ENCODE results near the gene ATP6V0B.

ATP6V0B gene

DNA sequence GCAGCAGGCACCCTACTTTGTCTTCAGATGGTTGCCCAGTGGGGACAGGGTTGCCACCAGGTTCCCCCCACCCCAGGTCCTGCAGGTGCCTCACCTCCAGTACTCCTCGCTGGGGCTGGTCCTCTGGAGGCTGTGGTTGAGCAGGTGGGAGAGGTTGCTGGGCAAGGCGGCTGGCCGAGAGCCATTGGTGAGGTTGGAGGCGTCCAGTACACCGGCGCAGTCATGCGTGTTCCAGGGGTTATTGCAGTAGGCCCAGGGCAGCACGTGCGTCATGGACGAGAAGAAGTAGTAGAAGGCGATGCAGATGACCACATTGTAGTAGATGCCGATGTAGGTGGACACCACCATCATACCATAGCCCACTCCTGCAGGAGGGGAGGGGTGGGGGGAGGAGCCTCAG is 33.5 kb downstream of the ATP6V0B start:
- DNase-seq = no peak

DNA sequence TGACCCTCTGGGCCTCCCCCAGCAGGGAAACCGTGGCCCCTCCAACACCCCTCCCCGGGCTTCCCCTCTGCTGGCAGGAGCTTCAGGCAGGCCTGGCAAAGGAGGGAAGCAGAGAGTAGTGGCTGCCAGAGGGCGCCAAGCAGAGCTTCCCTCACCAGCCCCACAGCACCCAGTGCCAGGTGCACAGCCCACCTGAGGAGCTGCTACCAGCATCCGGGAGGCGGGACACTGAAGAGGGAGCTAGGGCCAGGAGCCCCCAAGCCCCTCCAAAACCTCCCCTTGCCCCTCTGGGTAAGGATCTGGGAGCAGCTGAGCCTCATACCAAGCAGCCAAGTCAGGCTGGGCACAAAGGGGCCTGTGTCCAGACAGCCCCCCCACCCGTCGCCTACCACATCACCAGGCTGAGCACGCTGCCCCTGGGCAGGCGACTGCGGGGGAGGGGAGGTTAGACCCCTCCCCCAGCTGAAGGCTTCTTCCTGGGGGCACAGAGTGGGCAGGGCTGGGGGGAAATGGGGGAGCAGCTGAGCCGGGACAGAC is 36.2 kb downstream of the ATP6V0B start:
- no peak for DNase-seq

DNA sequence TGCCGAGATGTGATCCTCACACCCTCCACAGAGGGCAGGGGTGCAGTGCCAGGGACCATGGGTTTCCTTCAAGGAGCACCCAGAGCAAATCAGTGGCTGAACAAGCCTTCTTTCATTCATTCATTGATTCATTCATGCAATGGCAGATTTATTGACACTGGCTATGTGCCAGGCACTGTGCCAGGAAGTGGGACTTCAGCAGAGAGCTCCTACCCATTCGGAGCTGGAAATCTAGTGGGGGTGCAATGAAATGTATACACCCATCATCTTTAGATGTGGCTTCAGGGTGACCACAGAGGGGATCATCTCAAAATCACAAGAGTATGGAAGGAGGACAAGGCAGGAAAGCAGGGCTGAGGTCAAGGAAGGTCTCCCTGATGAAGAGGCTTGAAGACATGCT is 37.6 kb downstream of the ATP6V0B start:
- DNase-seq = no peak

DNA sequence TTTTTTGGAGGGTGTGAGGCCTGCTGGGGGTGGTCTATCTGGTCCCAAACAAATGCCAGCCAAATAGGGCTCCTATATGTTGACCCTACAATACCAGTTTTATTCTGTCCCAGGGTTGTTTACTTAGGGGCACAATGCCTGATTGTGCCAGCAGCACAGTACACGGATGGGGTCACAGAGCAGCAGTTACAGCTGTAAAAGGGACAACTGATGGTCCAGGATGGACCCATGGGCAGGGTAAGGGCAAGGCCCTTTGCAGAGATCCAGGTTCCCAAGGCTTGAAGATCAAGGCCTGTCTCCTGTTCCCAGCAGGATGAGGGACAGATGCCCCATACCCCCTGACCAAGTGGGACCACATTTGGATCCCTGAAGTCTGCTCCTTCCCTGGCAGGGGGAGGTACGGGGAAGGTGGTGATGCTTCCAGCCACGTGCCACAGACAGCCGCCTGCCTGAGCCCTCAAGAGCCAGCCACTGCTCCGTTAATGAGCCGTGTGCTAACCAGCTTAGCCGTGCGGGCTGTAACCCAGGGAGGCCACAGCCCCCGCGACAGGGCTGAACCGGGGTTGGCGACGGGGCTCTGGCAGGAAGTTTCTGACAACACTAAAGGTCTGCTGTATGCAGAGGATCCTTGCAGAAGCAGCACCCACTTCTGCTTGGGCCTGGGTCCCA is 38.3 kb downstream of the ATP6V0B start:
- DNase-seq = no peak

DNA sequence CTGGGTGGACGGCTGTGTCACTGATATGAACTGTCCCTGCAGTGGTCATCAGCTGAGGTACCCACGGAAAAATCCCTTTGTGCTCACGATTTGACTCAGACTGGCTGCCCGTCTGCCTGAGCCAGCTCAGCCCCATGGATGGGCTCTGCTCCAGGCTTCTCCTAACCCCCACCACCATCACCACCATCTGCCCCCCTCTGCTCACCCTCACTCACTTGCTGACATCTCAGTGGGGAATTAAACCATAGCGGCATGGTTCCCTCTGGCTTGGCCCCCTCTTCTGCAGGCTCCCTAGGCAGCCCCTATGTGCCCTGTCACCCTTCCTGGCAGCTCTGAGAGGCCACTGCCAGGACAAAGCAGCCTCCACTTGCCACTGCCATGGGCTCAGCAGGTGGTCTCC is 39.2 kb downstream of the ATP6V0B start:
- no peak for DNase-seq

- DNase-seq = no peak
Measured at GRCh38 chr1:44014365-44015104, 39.8 kb downstream of the ATP6V0B start.

- no peak for DNase-seq
Measured at GRCh38 chr1:44015206-44015605, 40.4 kb downstream of the ATP6V0B start.

GRCh38 chr1:44016041-44016889 is 41.5 kb downstream of the ATP6V0B start:
- no peak for DNase-seq

DNA sequence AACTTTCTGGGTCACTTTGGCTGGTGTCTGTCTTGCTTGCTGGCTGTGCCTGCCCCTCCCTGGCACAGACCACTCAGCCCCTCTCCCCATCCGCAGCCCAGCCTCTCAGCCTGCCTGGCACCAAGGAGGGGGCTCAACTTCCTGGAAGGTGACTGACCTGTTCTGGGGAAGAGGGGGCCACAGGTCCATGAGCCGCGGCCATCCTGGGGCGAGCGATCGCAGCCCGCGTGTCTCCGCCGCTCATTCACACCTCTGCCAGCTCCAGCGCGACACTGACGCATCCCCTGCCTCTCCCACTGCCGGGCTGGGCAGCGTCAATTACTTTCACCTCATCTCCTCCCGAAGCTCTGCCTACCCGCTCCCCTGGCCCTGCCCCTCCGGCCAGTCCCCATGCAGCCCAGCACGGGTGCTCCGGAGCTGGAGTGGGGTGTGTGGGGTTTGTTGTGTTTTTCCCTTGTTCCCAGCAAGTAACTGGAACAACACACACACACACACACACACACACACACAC is 42.2 kb downstream of the ATP6V0B start:
- no peak for DNase-seq

DNA sequence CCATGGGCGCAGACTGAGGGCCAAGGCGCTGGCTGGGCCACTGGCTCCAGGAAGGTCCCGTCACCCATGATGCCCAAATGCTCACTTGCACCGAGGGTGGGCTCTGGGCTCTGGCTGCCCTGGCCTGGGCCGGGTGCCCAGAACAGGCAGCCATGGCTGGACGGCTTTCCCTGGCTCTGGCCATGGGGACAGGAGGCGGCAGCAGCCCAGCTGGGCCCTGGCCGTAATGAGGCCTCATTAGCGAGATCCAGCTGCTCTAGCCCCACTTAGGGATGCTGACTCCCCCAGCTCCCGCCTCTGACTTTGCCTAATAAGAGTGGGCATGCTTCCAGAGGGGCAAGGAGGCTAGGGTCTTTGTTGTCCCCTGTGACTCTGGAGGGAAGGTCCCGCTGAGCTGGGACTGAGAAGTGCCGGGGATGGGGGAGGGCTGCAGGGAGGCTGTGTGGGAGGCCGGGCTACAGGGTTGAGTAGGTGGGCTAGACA is 44.7 kb downstream of the ATP6V0B start:
- no peak for DNase-seq

DNA sequence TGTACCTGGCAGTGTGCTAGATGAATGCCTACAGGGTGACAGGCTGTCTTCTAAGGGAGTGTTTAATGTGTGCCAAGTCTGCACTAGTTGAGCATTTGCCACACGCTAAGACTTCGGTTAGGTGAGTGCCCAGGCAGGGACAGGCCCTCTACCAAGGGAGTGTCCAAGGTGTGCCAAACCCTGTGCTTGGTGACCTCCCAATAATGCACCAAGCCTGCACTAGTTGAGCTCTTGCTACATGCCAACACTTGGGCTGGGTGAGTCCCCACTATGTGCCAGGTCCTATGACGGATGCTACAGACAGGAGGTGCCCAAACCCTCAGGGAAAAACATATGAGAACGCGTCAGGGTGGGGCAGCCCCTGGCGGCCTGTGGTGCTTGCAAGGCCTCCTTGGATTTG is 45.7 kb downstream of the ATP6V0B start:
- DNase-seq = no peak

DNA sequence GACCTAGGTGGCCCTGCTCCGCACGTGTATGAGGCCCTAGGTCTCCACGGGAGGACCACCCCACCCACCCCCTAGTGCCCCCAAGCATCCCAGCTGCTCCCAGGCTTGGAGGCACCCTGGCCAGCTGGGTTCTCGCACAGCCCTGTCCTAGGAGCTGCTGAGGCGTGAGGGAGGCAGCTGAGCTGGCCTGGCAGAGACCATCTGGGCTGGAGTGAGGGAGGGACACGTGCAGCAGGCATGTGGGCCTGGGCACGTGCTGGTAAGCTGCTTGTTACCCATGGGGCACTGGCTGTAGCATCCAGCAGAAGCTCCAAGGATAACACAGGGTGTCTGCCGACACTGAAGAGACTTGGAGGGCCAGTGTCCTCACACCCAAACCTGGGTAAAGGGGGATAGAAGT is 46.4 kb downstream of the ATP6V0B start:
- no peak for DNase-seq

- no peak for DNase-seq
Measured at GRCh38 chr1:44021581-44022321, 47.0 kb downstream of the ATP6V0B start.

- no peak for DNase-seq
Measured at GRCh38 chr1:44024031-44024902, 49.5 kb downstream of the ATP6V0B start.

- no peak for DNase-seq
Measured at GRCh38 chr1:44024903-44025525, 50.3 kb downstream of the ATP6V0B start.

DNA sequence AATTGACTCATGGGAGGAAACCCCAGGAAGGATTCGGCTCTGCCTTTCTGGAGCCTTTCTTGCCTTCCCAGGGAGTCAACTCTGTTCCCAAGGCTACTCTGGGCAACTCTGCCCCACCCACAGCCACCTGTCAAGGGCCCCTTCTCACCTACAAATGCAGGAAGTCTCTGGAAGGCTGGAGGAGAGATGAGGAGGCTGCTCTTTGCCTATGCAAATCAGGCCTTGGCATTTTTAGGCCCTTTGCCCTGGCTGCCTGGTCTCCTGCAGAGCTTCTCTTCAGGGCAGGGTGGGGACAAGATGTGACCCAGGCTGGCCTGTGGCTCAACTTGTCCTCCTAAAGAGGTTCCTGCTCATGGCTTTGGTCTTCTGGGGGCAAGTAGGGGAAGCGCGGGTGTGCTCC is 51.1 kb downstream of the ATP6V0B start:
- no peak for DNase-seq

GRCh38 chr1:44027320-44027719 is 52.6 kb downstream of the ATP6V0B start:
- DNase-seq = no peak

All from DMS79 treated with DMSO at 0.1 percent for 48 hours (cell line).